MM.1S (cell line): Measurements from ENCODE around the gene BCL2L2.

Source experiments
- EZH2phosphoT487 ChIP-seq: fragments of 300-600 bp; sonication (generic); IDR thresholded peaks from 2 replicates; pipeline ENCODE4 v1.6.1; 2018; ENCODE audit warnings: antibody characterized with exemption, low read length
- TF ChIP-seq, protein P1 (sequence below): fragments of 300-600 bp; sonication (generic); IDR thresholded peaks from 2 replicates; pipeline ENCODE4 v1.5.1; 2016; ENCODE audit warnings: antibody characterized with exemption, low read length, mixed read lengths

DNA sequence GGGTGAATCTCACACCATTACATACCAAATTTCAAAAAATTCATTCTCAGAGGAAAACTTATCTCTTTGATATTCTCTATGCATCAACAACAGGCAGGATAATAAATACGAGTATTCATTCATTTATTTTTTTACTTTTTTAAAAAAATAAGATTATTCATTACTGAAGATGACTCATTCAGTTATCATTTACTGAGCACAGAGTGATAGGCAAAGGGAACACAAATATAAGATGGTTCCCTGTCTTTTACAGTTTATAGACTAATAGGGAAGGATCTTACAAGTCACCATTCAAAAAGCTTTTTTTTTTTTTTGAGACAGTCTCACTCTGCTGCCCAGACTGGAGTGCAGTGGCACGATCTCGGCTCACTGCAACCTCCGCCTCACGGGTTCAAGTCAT, 9.7 kb downstream of the BCL2L2 start:
- TF ChIP-seq, protein P1, sequence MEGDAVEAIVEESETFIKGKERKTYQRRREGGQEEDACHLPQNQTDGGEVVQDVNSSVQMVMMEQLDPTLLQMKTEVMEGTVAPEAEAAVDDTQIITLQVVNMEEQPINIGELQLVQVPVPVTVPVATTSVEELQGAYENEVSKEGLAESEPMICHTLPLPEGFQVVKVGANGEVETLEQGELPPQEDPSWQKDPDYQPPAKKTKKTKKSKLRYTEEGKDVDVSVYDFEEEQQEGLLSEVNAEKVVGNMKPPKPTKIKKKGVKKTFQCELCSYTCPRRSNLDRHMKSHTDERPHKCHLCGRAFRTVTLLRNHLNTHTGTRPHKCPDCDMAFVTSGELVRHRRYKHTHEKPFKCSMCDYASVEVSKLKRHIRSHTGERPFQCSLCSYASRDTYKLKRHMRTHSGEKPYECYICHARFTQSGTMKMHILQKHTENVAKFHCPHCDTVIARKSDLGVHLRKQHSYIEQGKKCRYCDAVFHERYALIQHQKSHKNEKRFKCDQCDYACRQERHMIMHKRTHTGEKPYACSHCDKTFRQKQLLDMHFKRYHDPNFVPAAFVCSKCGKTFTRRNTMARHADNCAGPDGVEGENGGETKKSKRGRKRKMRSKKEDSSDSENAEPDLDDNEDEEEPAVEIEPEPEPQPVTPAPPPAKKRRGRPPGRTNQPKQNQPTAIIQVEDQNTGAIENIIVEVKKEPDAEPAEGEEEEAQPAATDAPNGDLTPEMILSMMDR, result no peak
- TF ChIP-seq EZH2phosphoT487, result no peak
